H4 (cell line): ENCODE measurements around the gene NSUN3. TPM values are rescaled to one million over a fixed set of nuclear protein-coding genes. Genes with fewer than 3 reads are reported as not detected.
A peak's percentile ranks its signal among the peaks of the same experiment; 100 is the strongest.

Experiments used
- DNase-seq: peaks from one replicate; pipeline ENCODE4 v3.0.0-alpha.2; 2015; ENCODE audit warnings: low spot score
- total RNA-seq: library from RNA; depleted of rRNA; stranded (reverse); fragments of >200 nt; shearing (Covaris generic); gene quantifications from 2 replicates; pipeline ENCODE4 v1.2.3, GENCODE V29; 2014

Gene NSUN3
- total RNA-seq, 1 experiment from 2014 or later: 13.3 TPM

DNA sequence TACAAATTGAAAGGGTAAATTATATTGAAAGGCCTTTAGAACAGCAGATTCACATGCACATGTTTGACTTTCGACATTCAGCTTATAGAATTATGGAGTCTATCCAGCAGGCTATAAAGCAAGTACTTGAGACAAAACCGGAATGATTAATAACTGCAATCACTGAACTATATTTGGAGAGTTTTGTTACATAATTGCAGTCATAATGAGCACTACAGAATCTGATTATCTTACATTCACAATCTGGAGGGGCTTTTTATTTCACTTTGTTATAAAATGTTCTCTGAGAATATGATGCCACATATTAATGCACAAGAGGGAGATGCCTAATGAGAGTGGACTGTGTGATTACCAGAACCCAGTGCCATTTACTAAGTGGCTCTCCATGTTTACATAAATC, 64.3 kb downstream of the NSUN3 start:
- no peak for DNase-seq

DNA sequence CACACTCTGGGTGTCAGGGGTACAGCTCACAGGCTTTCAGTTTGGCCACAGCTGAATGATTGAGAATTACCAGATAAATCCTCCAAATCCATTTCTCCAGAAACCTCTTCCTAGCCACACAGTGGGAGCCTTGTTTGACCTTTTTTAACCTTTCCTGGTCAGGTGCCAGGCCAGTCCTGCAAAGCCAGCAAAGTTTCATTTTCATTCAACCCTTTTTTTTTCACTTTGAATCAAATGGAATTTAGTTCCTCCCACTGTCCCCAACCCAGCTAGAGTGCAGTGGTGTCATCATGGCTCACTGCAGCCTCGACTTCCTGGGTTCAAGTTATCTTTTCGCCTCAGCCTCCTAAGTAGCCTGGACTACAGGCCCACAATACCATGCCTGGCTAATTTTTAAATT, 67.8 kb downstream of the NSUN3 start:
- no peak for DNase-seq

DNA sequence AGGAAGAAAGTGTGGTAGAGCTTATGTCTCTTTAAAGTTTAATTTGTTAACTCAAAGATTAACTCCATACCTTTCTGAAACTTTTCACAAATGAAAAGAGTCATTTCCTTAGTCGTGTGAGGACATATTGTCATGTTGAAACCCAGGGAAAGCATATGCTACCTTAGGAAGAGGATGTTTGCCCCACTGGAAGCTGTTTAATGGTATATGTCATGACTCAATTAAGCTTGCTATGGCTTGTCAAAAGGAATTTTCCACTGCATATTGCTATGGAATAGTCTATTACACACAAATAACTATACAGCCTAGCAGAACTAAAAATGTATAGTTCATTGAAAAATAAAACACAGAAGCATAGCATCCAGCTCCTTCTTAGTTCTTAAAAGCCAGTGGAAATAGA, 69.9 kb downstream of the NSUN3 start:
- DNase-seq: no peak

DNA sequence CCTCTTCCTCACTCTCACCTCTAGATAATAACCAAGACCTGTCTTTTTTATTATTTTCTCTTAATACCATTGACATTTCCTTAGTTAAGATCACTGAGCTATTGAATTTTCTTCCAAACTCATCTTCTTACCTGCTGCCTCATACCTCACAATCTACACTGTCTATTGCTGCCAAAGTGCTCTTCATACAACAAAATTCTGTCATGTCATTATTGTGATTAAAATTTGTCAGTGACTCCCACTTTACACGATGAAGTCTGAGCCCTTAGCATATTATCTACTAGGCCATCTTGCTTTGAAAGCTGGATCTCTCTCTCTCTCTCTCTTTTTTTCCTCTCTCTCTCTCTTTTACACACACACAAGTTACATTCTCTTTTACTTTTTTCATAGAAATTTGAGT, 73.3 kb downstream of the NSUN3 start:
- no peak for DNase-seq

DNA sequence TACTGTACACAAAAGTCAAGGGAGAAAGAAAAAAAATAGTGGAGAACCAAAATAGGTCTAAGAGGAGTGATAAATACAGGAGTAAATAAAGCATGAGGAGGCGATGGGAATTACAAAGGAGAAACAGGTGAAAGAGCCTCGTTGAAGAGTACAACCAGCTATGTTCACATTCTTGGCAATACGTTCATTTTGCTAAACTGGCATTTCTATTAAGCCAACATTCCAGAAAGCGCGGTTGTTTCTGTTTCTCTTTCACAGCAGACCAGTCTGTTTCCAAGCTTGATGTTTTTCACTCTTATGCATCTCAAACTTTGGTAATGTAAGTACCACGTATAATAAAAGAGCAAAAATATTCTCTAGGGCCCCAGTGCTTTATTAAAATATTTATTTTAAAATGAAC, 74.5 kb downstream of the NSUN3 start:
- DNase-seq: no peak

DNA sequence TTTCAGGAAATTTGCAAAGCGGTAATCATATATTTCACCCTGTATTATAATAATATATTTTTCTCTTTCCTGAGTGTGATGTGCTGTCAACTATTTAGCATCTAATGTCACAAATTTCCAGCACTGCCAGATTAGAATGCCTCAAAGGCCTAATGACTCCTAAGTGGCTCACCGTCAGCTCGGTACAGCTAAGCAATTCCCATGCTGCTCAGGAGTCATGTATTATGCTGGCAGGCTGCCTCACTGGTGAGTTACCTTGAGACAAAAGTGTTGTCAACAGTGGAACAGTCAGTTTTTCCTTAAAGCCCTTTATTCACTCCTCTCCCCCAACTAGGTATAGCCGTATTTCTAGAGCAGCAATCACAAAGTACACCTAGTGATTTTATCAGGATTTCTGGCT, 83.6 kb downstream of the NSUN3 start:
- no peak for DNase-seq

DNA sequence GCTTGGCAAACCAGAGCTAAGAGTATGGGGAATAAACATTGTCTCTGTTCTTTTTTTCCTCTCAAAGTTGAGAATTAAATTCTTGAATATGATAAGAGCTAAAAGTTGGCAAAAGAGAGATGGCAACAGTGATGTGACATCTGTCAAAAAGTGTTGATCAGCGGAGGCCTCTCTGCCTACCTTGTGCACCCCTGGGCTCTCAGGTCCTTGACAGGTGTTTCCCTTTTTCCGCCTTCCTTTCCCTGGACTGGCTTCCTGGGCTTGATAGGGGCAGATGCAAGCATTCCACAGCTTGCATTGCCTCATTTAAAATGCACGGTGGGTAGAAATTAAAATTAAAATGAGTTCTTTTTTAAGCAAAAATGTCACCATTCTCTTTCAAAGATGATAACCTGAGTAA, 84.2 kb downstream of the NSUN3 start:
- no peak for DNase-seq

DNA sequence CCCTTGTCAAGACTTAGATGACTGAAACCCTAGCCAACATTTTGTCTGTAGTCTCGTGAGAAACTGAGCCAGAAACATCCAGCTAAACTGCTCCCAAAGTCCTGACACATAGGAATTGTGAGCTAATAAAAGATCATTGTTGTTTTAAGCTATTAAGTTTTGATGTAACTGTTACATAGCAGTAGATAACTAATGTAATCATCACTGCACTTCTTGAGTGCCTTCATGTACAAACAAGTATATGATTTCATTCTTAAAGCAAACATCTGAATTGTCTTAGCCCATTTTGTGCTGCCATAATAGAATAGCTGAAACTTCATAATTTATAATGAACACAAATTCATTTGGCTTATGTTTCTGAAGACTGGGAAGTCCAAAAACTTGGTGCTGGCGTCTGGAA, 87.3 kb downstream of the NSUN3 start:
- no peak for DNase-seq

DNA sequence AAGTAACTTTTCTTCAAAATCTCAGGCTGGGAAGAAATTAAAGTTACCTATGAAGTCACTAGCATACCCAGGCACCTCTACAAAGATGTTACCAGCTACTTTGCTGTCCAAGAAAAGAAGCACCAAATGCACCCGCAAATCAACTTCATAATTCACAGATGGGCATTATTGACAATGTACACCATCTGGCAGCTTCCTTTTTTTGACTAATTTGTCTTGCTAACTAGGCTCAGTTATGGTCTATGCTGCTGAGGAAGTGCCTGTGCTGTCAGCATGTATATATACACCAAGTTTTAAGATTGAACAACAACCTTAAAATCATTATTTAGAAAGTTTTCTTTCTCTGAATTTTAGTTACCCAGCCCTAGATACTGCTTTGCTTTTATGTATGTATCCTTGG, 93.8 kb downstream of the NSUN3 start:
- DNase-seq: no peak

DNA sequence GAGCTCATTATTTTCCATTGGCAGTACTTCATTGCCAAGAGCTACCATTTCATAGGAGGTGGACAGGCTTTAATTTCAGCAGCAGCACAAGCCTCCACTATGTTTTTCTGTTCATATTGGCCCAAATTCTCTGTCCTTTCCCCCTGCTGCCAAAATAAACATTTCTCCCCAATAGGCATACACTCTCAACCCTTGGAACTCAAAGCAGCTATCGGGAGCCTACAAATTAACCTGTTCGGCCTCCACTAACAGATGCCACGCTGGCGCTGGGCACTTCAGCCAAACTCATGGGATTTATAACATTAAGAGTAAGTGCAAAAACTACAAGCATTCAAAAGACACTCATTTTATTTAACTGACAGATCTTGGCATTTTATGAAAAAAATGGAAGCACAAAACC, 95.7 kb downstream of the NSUN3 start:
- no peak for DNase-seq

DNA sequence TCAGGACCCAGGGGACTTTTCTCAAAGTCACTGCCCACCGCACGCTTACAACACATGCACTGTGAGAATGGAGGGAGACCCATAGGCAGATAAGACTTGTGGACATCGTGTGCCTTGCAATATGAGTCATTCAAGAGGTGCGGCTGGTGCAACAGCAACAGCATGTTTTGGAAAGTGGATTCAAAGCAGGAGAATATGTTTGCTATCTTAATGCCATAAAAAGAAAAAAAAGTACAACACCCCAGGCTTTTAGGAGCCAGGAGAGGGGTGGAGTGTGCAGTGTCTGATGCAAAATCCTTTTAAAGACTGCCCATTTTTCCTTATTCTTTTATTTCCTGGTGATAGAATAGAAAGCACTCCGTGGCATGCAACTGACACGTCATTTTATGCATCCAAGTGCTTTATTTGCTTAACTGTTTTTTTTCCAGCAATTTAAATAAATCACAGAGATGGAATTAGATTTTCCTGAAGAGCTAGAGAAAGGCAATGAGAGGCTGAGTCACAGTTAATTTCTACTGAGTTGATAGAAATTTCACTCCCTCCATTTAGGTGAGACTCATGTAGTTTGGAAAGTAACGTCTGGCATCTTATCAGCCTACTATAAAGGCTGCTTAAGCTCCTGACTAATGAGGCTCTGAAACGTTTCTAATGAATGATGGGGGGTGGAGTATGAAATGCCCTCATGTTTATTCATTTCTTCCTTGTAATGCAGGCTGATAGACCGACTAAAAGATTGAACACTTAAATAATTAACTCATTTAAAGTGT, 96.4 kb downstream of the NSUN3 start:
- peak; percentile 79 for DNase-seq

DNA sequence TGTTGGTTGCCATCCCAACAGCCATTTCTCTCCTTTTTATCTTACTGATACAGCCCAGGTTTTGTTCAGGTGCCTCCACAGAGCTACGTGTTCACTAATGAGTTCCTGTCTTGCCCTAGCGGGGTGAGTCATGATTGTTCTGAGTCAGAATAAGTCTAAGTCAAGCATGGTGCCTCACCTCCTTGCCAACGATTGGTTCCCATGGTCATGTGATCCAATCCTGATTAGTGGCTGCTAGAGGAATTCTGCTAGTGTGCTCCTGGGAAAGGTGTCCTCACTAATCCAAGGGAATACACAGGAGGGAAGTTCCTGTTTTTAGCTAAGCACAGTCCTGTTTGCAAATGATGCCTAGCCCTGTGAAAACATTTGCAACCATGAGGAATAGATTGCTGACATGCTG, 99.8 kb downstream of the NSUN3 start:
- peak; percentile 87 for DNase-seq

DNA sequence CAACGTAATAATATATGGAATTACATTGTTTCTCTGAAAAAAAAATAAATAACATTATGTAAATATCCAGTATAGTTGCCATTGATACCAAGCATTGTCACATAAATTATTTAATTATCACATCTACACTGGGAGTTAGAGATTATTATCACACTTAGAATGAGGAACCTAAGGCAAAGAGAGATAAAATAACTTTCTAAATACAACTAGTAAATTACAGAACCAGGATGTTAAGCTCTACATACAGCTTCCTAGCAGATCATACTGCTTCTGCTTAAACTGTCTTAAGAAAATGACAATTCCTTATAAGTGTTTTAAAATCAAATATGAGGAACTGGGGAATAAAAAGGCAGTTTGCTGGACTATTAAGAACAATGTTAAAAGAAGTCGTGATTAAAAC, 104.5 kb downstream of the NSUN3 start:
- DNase-seq: no peak

DNA sequence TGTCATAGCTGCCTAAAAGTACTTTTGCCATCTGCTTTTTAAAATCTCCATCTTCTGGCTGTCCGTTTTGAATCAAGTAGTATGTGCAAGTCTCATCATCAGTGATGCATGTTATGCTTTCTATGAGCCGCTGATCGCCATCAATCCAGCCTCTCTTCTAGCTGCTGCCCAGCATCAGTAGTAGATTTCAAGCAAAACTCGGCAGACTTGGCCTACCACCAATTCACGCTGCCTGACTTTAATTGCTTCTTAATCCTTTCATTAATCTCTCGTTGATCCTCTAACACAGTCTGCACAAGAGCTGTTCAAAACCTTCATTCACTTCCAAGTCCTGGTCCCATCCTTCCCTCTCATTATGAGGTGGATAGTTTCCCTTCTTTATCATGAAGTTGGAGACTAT, 104.9 kb downstream of the NSUN3 start:
- DNase-seq: no peak

DNA sequence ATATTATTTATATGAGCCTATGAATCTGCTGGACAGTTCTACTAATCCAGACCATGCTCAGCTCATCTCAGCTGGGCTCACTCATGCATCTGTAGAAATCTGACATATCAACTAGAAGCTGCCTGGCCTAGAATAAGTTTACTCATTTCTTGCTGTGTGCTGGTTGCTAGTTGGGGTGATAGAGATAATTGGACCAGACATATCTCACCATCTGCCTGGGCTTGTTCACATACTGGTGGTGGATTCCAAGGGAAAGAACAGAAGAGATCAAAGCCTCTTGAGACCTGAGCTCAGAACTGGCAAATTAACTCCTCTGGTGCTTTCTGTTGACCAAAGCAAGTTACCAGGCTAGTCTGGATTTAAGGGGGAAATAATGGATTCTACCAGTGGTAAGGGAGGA, 109.1 kb downstream of the NSUN3 start:
- DNase-seq: no peak

DNA sequence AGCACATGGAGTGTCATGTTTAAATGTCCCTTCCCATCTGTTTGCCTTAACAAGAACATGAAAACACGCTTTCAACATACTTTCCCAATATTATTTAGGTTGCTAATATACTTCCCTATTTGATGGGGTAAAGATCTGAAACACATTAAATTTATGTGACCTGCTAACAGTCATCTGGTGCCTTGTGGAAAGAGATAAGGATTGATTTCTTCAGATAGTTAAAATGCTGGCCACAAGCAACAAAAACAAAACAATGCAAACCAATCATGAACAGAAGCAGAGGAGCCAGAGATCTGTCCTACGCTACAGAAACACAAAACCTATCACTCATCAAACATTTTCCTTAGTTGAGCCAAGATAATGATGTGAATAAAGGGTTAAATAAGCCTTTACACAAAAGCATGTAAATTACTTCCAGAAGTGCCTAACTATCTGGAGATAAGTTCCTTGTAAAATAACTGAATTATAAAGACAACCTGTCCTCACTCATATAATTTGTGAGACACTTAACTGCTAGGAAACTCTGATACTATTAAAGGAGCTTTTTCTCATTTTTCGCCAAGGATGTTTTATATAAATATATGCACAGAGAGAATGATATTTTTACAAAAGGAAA, 109.9 kb downstream of the NSUN3 start:
- DNase-seq: no peak

DNA sequence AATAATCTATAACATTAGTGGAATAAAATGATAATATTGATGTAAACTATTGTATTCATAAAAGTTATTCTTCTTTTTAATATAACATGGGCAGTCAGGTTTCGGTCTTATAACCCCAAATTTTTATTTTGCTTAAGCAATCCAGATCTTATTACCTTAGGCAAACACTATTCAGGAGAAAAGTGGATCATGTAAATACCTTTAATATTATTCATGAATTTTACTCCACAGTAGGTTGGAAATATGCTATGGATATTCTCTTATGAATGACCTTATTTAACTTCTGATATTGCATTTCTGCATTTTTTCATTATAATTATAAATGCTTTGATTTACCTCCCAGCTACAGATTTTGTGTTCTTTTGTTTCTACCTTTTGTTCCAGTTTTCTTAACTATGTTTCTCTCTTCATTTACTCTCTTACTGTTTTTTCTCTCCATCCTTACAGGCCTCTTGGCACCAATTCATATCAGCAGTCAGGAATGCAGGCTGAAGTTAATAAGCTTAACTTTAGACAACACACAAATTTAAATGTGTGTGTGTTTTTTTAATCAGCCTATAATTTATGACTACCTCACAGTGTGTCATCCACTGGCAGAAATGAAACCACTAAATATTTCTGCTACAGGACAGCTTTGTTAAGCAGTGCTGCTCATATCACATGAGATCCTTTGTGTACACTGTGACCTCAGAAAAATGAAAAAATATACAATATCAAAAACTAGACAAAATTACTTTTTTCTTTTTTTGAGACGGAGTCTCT, 111.0 kb downstream of the NSUN3 start:
- DNase-seq: peak; percentile 6

DNA sequence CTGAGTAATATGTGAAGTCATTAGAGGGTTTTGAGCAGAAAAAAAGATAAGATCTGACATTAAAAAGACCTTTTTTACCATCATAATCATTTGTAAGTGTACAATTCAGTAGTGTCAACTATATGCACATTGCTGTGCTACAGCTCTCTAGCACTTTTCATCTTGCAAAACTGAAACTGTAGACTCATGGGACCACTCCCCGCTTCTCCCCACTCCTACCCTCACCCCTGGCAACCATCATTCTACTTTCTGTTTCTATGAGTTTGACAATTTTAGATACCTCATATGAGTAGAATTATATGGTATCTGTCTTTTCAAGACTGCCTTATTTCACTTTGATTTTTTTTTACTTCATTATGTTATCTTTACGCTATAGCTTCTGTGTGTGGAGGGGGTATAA, 112.8 kb downstream of the NSUN3 start:
- no peak for DNase-seq

DNA sequence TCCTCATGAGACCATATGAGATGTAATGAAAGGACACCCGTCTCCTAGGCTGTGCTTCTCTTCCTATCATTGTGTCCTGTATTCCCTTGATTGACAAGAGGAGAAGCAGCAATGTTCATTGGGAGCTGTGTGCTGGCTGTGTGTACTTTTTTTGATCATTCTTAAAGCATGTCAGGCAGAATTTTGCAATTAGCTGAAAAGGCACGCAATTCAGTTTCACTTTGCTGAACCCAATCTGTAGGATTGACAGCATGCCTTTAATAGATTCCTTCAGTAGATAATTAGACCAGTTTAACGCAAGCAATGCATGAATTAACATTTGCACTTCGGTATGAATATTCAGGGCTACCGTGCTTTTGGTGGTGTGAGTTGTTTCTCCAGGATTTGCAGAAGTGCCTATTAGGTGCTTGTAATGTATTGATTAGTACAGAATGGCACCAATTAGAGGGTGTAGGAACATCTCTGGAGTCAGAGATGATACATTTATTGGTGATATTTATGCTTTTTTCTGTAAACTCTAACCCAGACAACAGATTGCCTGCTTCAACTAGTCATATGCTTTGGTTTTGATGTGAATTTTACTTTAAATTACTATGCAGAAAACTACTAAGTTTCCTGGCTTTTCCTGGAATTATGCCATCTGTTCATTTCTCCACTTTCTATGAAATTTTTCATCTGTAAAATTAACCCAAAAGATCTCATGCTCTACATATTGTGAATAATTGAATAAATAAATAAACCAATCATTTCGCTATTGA, 114.3 kb downstream of the NSUN3 start:
- no peak for DNase-seq
